BLaER1 (cell line): ENCODE measurements around the gene INPP5F.
"Not testable (repeated sequence)": the region's sequence is repeated elsewhere in the genome, so short reads cannot be mapped to it uniquely, and the experiment has no call there.

ENCODE experiments used
- H3K27ac ChIP-seq: shearing (Covaris generic); formaldehyde crosslinking; 2 replicates; pipeline ENCODE4 v1.8.1; 2022
- H3K27me3 ChIP-seq: shearing (Covaris generic); formaldehyde crosslinking; 2 replicates; pipeline ENCODE4 v1.8.1; 2022
- H3K36me3 ChIP-seq: shearing (Covaris generic); formaldehyde crosslinking; 2 replicates; pipeline ENCODE4 v1.8.1; 2022
- H3K4me1 ChIP-seq: shearing (Covaris generic); formaldehyde crosslinking; 2 replicates; pipeline ENCODE4 v1.8.1; 2022
- H3K4me2 ChIP-seq: shearing (Covaris generic); formaldehyde crosslinking; 2 replicates; pipeline ENCODE4 v1.8.1; 2022
- H3K4me3 ChIP-seq: shearing (Covaris generic); formaldehyde crosslinking; 2 replicates; pipeline ENCODE4 v1.8.1; 2022
- H3K9ac ChIP-seq: shearing (Covaris generic); formaldehyde crosslinking; 2 replicates; pipeline ENCODE4 v1.8.1; 2022
- H3K9me3 ChIP-seq: shearing (Covaris generic); formaldehyde crosslinking; 2 replicates; pipeline ENCODE4 v1.8.1; 2022
- H4K20me1 ChIP-seq: shearing (Covaris generic); formaldehyde crosslinking; 2 replicates; pipeline ENCODE4 v1.8.1; 2022
- Cebpa-rat ChIP-seq: shearing (Covaris generic); IDR thresholded peaks from 2 replicates; pipeline ENCODE4 v1.8.1; 2022

Gene INPP5F

DNA sequence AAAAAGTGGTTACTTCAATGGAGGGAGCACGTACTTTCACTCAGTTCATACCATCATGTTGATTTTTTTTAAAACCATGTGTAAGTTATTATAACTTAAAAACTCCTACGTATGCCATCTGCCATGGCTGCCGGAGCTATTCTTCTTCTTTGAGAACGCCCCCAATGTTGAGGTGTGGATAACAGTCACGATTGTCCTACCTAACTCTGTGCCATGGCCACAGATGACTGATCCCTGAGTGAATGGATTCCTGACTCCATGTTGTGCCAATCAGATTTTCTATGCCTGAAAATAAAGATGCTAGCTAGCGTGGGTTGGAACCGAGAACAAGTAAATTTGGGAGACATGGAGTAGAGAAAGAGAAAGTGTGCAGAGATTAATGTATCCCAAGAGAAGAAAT lies 141.5 kb downstream of the INPP5F start:
- peaks cover 52% of the 10 kb centered on the region for H3K9me3 ChIP-seq
- H3K27ac ChIP-seq, result no peak overlapping the region
- H3K9ac ChIP-seq, result no peak overlapping the region
- H3K36me3 ChIP-seq, result peaks cover 67% of the 10 kb centered on the region
- TF ChIP-seq Cebpa-rat, result no peak
- peaks cover 41% of the 10 kb centered on the region for H3K4me1 ChIP-seq
- no peak overlapping the region for H3K4me2 ChIP-seq
- no peaks in the 10 kb centered on the region for H3K27me3 ChIP-seq
- no peak overlapping the region for H3K4me3 ChIP-seq
- H4K20me1 ChIP-seq, result peaks cover 89% of the 10 kb centered on the region

GRCh38 chr10:119869398-119869797 lies 143.5 kb downstream of the INPP5F start:
- Histone ChIP-seq H3K4me2 (peak overlapping the region; percentile 85; the same call in 1 of the 2 replicates), H3K36me3 (peaks cover 51% of the 10 kb centered on the region), H3K9me3 (peaks cover 40% of the 10 kb centered on the region), H4K20me1 (peaks cover 71% of the 10 kb centered on the region), H3K4me1 (peaks cover 51% of the 10 kb centered on the region)
- not testable (repeated sequence) for H3K9ac ChIP-seq, H3K27me3 ChIP-seq, H3K4me3 ChIP-seq, H3K27ac ChIP-seq

DNA sequence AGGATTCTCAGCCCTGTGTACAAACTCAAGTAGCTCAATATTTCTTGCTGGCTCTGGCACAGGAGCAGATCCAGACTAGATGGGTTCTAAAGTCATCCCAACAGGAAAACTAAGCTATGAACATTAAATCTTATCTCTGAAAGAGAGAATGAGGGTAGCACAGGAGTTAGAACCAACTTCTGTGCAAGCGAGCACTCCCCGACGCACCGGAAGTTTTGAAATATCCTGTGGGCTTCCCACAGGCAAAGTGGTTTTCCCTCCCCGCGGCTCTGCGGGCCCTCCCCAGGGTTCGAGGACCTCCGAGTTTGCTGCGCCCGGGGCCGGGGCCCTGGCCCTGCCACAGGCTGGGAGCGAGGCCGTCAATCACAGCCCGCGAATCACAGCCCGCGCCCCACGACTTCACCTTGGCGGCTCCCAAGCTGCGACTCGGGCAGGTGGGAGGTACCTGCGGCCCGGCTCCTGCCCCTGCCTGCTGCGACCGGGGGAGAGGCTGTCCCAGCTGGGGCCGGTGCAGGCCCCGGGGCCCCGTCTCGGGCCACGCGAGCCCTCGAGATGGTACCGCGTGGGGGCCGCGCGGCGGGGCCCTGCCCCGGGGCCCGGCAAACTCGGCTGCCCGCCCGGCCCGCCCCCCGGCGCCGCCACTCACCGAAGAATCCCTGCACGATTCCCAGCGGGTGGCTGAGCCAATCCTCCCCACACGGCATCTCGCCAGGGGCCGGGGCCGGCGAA lies 146.2 kb downstream of the INPP5F start:
- peaks cover 25% of the 10 kb centered on the region for H3K36me3 ChIP-seq
- H3K27ac ChIP-seq, result peak overlapping the region; percentile 98
- peak overlapping the region; percentile 85 for H3K4me2 ChIP-seq
- H3K4me1 ChIP-seq, result peaks cover 52% of the 10 kb centered on the region
- H3K27me3 ChIP-seq, result no peaks in the 10 kb centered on the region
- peaks cover 51% of the 10 kb centered on the region for H4K20me1 ChIP-seq
- peak overlapping the region; percentile 92 for H3K4me3 ChIP-seq
- peaks cover 13% of the 10 kb centered on the region; the same call in 1 of the 2 replicates for H3K9me3 ChIP-seq
- peak; percentile 56; the same call in 1 of the 2 replicates for TF ChIP-seq Cebpa-rat
- H3K9ac ChIP-seq, result peak overlapping the region; percentile 97

DNA sequence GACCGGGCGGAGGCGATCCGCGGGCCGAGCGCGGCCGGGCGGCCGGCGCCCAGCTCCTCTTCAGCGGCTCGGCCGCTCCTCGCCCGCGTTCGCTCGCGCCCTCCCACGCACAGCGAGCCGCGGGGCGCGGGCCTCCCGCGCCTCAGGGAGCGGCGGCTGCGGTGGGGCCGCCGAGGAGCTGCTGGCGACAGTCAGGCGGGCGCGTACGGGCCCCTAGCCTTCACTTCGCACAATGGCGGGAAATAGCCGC lies 146.7 kb downstream of the INPP5F start, which contains the start of gene MCMBP:
Gene MCMBP (minus strand): TSS at position 234 of the 250 bp plus-strand sequence. CDS start 259 bp downstream, outside the sequence.
- H3K27ac ChIP-seq, result peak within 1 kb of the TSS; percentile 98
- peaks cover 46% of the 10 kb centered on the region for H4K20me1 ChIP-seq
- peaks cover 49% of the 10 kb centered on the region for H3K4me1 ChIP-seq
- H3K9me3 ChIP-seq, result 0 out of 2 replicates have a peak, but pooled peaks cover 8% of the 10 kb centered on the region
- H3K9ac ChIP-seq, result peak within 1 kb of the TSS; percentile 97
- H3K4me2 ChIP-seq, result peak within 1 kb of the TSS; percentile 85
- no peak for TF ChIP-seq Cebpa-rat
- H3K36me3 ChIP-seq, result peaks cover 20% of the 10 kb centered on the region
- peak within 1 kb of the TSS; percentile 92 for H3K4me3 ChIP-seq
- no peaks in the 10 kb centered on the region for H3K27me3 ChIP-seq

DNA sequence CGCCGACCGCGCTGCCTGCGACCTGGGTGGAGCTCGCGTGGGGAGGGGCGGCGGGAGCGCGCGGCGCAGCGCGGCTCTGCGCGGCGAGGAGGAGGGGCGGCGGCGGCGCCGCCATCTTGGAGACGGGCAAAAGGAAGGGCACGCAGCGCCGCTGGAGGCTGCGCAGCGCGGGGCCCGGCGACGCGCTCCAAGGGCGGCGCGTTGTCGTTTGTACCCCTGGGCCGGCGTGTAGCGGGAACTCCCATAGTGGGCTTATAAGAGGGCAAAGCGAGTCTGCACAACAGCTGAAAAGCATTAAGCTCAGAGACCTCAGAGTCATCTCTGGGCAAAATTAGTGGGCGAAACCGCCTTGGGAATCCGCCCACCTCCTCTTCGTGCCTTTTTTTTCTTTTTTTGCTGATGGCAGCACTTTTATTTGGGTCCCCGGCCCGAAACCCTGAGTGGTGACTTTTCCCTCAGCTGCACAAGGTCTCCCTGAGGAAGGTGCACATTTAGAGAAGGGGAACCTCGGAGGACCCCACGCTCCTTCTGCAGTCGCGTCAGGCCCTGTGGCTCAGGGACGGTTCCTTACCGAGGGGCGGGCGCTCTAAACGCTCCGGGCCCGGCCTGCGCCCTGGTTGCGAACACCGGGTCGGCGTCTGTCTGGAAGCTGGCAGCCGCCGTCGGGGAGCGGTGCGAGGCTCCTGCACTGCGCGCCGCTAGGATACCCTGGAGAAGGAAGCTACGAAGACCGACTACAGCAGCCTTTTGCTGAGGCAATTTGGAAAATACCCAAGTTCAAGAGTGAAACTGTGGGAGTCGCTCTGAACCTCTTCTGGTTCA lies 147.2 kb downstream of the INPP5F start:
- H3K4me3 ChIP-seq, result peak overlapping the region; percentile 92
- H3K36me3 ChIP-seq, result peaks cover 15% of the 10 kb centered on the region
- no peaks in the 10 kb centered on the region for H3K27me3 ChIP-seq
- peak overlapping the region; percentile 85 for H3K4me2 ChIP-seq
- peaks cover 40% of the 10 kb centered on the region for H4K20me1 ChIP-seq
- peaks cover 44% of the 10 kb centered on the region for H3K4me1 ChIP-seq
- 0 out of 2 replicates have a peak, but pooled peaks cover 3% of the 10 kb centered on the region for H3K9me3 ChIP-seq
- TF ChIP-seq Cebpa-rat, result no peak
- H3K9ac ChIP-seq, result peak overlapping the region; percentile 97
- peak overlapping the region; percentile 98 for H3K27ac ChIP-seq

DNA sequence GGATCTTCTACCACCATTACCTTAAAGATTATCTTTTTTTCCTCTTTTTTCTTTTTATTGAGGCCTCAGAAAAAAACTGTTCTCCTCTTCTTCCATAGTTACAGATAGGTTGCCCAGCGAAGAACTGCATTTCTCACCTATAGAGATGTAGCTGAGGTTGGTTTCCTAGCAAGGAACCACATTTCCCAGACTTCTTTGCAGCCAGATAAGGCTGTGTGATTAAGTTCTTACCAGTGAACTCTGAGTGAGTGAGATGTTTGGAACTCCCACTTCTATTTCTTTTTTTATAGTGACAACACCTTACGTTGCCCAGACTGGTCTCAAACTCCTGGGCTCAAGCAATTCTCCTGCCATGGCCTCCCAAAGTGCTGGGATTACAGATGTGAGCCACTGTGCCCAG lies 152.7 kb downstream of the INPP5F start:
- H3K9ac ChIP-seq, result no peak overlapping the region
- no peaks in the 10 kb centered on the region for H4K20me1 ChIP-seq
- no peak for TF ChIP-seq Cebpa-rat
- no peaks in the 10 kb centered on the region for H3K36me3 ChIP-seq
- H3K4me2 ChIP-seq, result no peak overlapping the region
- peaks cover 10% of the 10 kb centered on the region for H3K4me1 ChIP-seq
- 0 out of 2 replicates have a peak, but pooled peaks cover 7% of the 10 kb centered on the region for H3K9me3 ChIP-seq
- H3K27me3 ChIP-seq, result no peaks in the 10 kb centered on the region
- H3K4me3 ChIP-seq, result no peak overlapping the region
- no peak overlapping the region for H3K27ac ChIP-seq
